Right cardiac atrium (tissue), 5 donors: Measurements from ENCODE around the gene LAPTM5. TPM values are rescaled to one million over a fixed set of nuclear protein-coding genes. Genes with fewer than 3 reads are reported as not detected.

ENCODE experiments used
- ATAC-seq, 2 donors: fragments of 200-7000 bp; cut with Tn5 transposase; one replicate each; pipeline versions ENCODE4 v1.8.0 to v1.9.1; 2020; ENCODE audit warnings: moderate library complexity in 2 of 2, mild to moderate bottlenecking in 1 of 2
- DNase-seq, 3 donors: peaks; one replicate each; pipeline ENCODE4 v3.0.0-alpha.2; 2020
- H3K27ac ChIP-seq: one replicate; pipeline ENCODE4 v1.5.1; 2013; ENCODE audit warnings: mild to moderate bottlenecking, low read length, control low read depth, moderate library complexity
- H3K27me3 ChIP-seq: one replicate; pipeline ENCODE4 v1.6.1; 2013; ENCODE audit not compliant: control insufficient read depth, insufficient read depth
- H3K4me1 ChIP-seq: one replicate; pipeline ENCODE4 v1.6.1; 2013; ENCODE audit warnings: low read length; ENCODE audit not compliant: control insufficient read depth, insufficient read depth
- H3K4me3 ChIP-seq: one replicate; pipeline ENCODE4 v1.5.1; 2013; ENCODE audit warnings: low read length, control low read depth
- H3K9me3 ChIP-seq: one replicate; pipeline ENCODE4 v1.6.1; 2013; ENCODE audit warnings: low read length; ENCODE audit not compliant: control insufficient read depth
- WGBS: extraction: QIAGEN DNeasy Blood & Tissue Kit; methylation state at CpG from one replicate; pipeline ENCODE4 v1.1.7; 2013; 5-methylcytosine and 5-hydroxymethylcytosine counted together
- intact Hi-C, 4 donors: fragments of 100-400 bp; cut with DNase I; formaldehyde crosslinking; loops; one replicate each; pipeline versions ENCODE4 v1.11.0 to v1.14.0; 2022 to 2023
- polyA plus RNA-seq: library from polyadenylated mRNA; stranded (reverse); fragments of 200-250 nt; gene quantifications from one replicate; pipeline ENCODE4 v1.2.3, GENCODE V29; 2013
- total RNA-seq, 4 donors: library from RNA; stranded (reverse); fragmentation: NEBNext Ultra II Directional; extraction: Animal tissue kit (Norgen Biotek cat#: 25700); gene quantifications; one replicate each; pipeline ENCODE4 v1.2.1, GENCODE V29; 2021
- donor health status: healthy with polysubstance abuse.
- donor health status: DM: no; HTN: yes; CAD: no.
- donor health status: DM: no; HTN: no; CAD: no.
- donor health status: DM: no; HTN: yes; CAD: no; lungs with severe emphysema.
- donor health status: DM: yes; HTN: yes; CAD: no.

Gene LAPTM5
- total and polyA plus RNA-seq, 5 donors, result 14.4 to 55.1 (median 40.1) TPM

- ATAC-seq (peak in 1 of 2 donors; percentile 51), DNase-seq (peak; percentile 58 to 79 (median 75))
- no peak overlapping the region for H3K4me3 ChIP-seq
- no peak overlapping the region for H3K27ac ChIP-seq
- H3K4me1 ChIP-seq, result no peaks in the 10 kb centered on the region
- WGBS, result 47% methylated on average over 11 of the region's 11 CpGs
- no peaks in the 10 kb centered on the region for H3K9me3 ChIP-seq
- no peaks in the 10 kb centered on the region for H3K27me3 ChIP-seq
- intact Hi-C loops, result loop anchor here in 2 of 4 donors (2.0 kb wide), 2 partner anchors 58 to 60 kb away; no protein-coding TSS in a partner anchor
Measured at GRCh38 chr1:30778154-30778978, 20.8 kb upstream of the LAPTM5 start.

DNA sequence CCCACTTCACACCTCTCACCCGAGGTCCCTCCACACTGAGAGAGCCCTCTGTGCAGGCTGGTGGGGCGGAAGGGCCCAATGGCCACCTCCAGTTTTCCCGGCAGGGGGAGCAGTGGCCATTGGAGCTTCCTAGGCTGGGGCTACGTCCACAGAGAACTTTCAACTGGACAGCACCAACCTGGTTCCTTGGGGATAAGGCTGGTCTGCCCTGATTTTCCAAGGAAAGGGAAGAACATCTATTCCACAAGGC lies 20.3 kb upstream of the LAPTM5 start:
- H3K4me3 ChIP-seq, result no peak overlapping the region
- no peak overlapping the region for H3K27ac ChIP-seq
- H3K27me3 ChIP-seq, result no peaks in the 10 kb centered on the region
- ATAC-seq, result no peak
- peak in 1 of 3 donors; percentile 44 for DNase-seq
- WGBS, result 57% methylated on average over 4 of the region's 4 CpGs
- no peaks in the 10 kb centered on the region for H3K9me3 ChIP-seq
- H3K4me1 ChIP-seq, result no peaks in the 10 kb centered on the region
- intact Hi-C loops, result loop anchor here in 2 of 4 donors (2.0 kb wide), 2 partner anchors 57 to 59 kb away; no protein-coding TSS in a partner anchor

DNA sequence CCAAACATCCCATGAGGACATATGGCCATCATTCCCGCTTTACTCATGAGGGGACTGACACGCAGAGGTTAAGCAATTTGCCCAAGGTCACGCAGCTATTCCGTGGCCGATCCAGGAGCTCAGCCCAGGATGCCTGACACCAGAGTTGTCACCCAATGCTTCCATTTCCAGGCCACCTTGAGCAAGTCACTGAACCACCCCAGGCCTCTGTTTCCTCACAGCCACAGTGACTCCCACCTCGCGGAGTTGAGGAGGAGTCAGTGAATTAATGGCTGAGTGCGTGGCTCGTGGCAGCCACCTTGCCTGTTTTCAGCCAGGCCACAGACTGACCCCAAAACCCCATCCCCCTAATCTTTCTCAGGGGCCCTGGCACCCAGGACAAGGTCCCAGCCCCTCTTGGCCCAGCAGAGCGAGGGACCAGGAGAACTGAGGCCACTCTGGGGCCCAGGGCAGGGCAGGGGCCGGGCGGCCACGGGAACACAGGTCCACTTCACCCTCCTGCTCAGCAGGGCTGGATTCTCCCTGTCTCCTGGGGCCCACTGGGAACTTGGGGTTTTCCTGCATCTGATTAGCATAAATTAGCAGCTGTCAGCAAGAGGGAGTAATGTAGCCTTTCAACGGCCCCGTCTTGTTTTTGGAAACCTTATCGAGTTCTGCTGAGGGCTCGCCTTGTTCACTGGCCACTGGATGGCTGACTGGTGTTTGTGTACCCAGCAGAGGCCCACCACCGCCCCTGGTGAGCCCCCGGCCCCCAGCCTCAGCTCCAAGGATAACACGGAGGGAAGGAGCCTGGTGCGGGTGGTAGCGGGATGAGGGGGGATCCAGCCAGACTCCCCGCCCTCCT lies 19.7 kb upstream of the LAPTM5 start:
- intact Hi-C loops, result no loop called here
- peak in 1 of 3 donors; percentile 23 for DNase-seq
- Histone ChIP-seq H3K9me3 (no peaks in the 10 kb centered on the region), H3K27ac (no peak overlapping the region), H3K27me3 (no peaks in the 10 kb centered on the region), H3K4me3 (no peak overlapping the region), H3K4me1 (no peaks in the 10 kb centered on the region)
- no peak for ATAC-seq
- 89% methylated on average over 23 of the region's 23 CpGs for WGBS

- WGBS, result 88% methylated on average over 18 of the region's 18 CpGs
- no peak for DNase-seq
- no peaks in the 10 kb centered on the region for H3K9me3 ChIP-seq
- ATAC-seq, result no peak
- intact Hi-C loops, result no loop called here
- no peaks in the 10 kb centered on the region for H3K4me1 ChIP-seq
- H3K27me3 ChIP-seq, result no peaks in the 10 kb centered on the region
- H3K4me3 ChIP-seq, result no peak overlapping the region
- H3K27ac ChIP-seq, result no peak overlapping the region
Measured at GRCh38 chr1:30776097-30777059, 18.8 kb upstream of the LAPTM5 start.

- 82% methylated on average over 12 of the region's 12 CpGs for WGBS
- intact Hi-C loops, result no loop called here
- Histone ChIP-seq H3K27me3 (no peaks in the 10 kb centered on the region), H3K4me3 (no peak overlapping the region), H3K9me3 (no peaks in the 10 kb centered on the region), H3K27ac (no peak overlapping the region), H3K4me1 (no peaks in the 10 kb centered on the region)
- no peak for DNase-seq
- ATAC-seq, result no peak
Measured at GRCh38 chr1:30775433-30775975, 17.9 kb upstream of the LAPTM5 start.

DNA sequence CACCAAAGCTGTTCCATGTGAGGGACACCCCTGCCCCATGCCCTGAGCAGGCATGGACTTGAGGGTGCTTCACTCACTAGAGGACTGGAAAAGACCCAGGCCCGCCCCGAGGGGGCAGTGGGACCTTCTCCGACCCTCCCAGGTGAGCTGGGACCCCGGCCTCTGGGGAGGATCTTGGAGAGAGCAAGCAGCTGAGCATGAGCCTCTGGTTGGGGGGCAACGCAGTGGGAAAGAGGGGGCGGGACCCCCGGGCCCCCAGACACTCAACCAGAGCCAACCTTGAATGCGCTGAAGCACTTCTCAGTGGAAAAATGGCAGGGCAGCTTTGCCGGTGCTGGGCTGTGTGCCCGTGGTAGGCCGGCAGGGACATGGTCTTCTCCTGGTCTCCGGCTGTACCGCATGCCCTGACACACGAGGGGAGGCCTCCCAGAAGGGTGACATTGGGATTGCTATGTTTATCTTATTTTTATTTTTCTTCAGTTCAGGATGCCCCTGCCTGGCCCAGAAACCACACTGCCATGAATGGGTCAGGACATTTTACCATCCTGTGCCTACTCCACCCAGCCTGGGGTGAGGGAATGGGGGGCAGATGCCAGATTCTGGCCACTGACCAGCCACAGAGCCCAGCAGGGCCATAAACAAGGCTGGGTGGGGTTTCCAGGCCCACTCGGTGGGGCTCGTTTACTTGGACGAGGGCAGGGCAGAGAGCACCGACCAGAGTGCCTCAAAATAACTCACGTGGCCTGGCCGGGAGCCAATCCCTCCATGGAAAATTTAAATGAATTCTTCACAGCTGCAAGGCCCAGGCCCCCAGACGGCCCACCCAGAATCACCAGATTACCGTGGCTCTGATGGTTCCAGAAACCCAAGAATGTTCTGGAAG lies 17.2 kb upstream of the LAPTM5 start:
- 73% methylated on average over 22 of the region's 22 CpGs for WGBS
- Histone ChIP-seq H3K4me3 (no peak overlapping the region), H3K27me3 (no peaks in the 10 kb centered on the region), H3K27ac (no peak overlapping the region), H3K9me3 (no peaks in the 10 kb centered on the region), H3K4me1 (no peaks in the 10 kb centered on the region)
- intact Hi-C loops, result no loop called here
- ATAC-seq (no peak), DNase-seq (no peak)

GRCh38 chr1:30773722-30774358 lies 16.3 kb upstream of the LAPTM5 start:
- H3K27ac ChIP-seq, result no peak overlapping the region
- H3K4me3 ChIP-seq, result no peak overlapping the region
- 73% methylated on average over 7 of the region's 7 CpGs for WGBS
- no peaks in the 10 kb centered on the region for H3K9me3 ChIP-seq
- DNase-seq (no peak), ATAC-seq (no peak)
- intact Hi-C loops, result no loop called here
- H3K27me3 ChIP-seq, result no peaks in the 10 kb centered on the region
- no peaks in the 10 kb centered on the region for H3K4me1 ChIP-seq

DNA sequence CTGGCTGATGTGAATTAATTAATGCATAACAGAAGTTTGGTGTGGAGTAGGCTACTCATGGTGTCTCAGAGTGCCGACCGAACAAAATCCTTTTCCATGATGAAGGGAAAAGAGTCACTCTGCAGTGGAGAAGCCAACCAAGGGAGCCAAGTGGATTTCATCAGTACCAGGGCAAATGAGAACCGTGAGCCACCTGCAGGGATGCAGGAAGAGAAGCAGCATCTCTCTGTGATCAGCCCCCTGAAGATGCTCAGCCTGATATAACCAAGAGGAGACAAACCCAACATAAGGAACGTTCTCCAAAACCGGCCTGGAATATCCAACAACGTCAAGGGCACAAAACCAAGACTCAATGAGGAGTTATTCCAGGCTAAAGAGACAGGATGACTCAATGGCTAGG lies 13.4 kb upstream of the LAPTM5 start:
- H3K27ac ChIP-seq, result no peak overlapping the region
- H3K4me1 ChIP-seq, result no peaks in the 10 kb centered on the region
- DNase-seq (no peak), ATAC-seq (no peak)
- H3K9me3 ChIP-seq, result no peaks in the 10 kb centered on the region
- 82% methylated on average over 6 of the region's 6 CpGs for WGBS
- intact Hi-C loops, result no loop called here
- no peaks in the 10 kb centered on the region for H3K27me3 ChIP-seq
- no peak overlapping the region for H3K4me3 ChIP-seq

DNA sequence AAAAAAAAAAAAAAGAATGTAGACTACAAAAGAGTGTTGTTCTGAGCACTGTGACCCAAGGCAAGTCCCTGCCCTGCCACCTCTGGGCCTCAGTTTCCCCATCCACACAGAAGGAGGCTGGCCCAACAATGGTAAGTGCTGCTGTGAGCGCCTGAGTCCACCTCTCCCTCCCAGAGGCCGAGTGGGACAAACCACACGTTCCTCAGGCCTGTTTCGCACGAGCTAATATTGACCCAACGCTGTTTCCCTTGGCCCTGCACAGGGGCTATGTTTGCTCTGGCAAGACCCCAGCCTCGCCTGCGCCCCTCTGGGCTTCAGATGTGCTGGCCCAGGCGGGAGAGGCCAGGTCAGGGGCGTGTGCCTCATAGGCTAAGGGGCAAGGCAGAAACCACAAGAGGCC lies 12.6 kb upstream of the LAPTM5 start:
- intact Hi-C loops, result no loop called here
- 87% methylated on average over 10 of the region's 10 CpGs for WGBS
- H3K4me3 ChIP-seq, result no peak overlapping the region
- no peak overlapping the region for H3K27ac ChIP-seq
- DNase-seq (peak in 1 of 3 donors; percentile 44), ATAC-seq (peak in 1 of 2 donors; percentile 39)
- H3K27me3 ChIP-seq, result no peaks in the 10 kb centered on the region
- H3K9me3 ChIP-seq, result no peaks in the 10 kb centered on the region
- H3K4me1 ChIP-seq, result no peaks in the 10 kb centered on the region
